ENCODE measurements around the gene CLCN1.

CLCN1 gene

GRCh38 chr7:143316492-143316891, 581 bp downstream of the CLCN1 start:
- no peaks in the 10 kb centered on the region for H3K9me2 ChIP-seq (ENCODE audit: low read depth, low read length)
- no peak overlapping the region for H3K27ac ChIP-seq (ENCODE audit: low read depth, low read length, poor library complexity, severe bottlenecking)
- H3F3A ChIP-seq (ENCODE audit: insufficient read depth, low read length) = no peaks in the 10 kb centered on the region
- H3K4me2 ChIP-seq (ENCODE audit: low read length) = no peak overlapping the region
- no peaks in the 10 kb centered on the region for H3K4me1 ChIP-seq (ENCODE audit: insufficient read depth, low read length, severe bottlenecking)
- H3K36me3 ChIP-seq (ENCODE audit: insufficient read depth, low read length) = no peaks in the 10 kb centered on the region
- no peak overlapping the region for H3K9ac ChIP-seq (ENCODE audit: low read length)
- H3K79me2 ChIP-seq (ENCODE audit: insufficient read depth, low read length) = no peaks in the 10 kb centered on the region
- no peak for TF ChIP-seq EZH2 (IDR thresholded peaks at IDR 0.05; ENCODE audit: borderline replicate concordance, low read length)
- TF ChIP-seq, protein P1, sequence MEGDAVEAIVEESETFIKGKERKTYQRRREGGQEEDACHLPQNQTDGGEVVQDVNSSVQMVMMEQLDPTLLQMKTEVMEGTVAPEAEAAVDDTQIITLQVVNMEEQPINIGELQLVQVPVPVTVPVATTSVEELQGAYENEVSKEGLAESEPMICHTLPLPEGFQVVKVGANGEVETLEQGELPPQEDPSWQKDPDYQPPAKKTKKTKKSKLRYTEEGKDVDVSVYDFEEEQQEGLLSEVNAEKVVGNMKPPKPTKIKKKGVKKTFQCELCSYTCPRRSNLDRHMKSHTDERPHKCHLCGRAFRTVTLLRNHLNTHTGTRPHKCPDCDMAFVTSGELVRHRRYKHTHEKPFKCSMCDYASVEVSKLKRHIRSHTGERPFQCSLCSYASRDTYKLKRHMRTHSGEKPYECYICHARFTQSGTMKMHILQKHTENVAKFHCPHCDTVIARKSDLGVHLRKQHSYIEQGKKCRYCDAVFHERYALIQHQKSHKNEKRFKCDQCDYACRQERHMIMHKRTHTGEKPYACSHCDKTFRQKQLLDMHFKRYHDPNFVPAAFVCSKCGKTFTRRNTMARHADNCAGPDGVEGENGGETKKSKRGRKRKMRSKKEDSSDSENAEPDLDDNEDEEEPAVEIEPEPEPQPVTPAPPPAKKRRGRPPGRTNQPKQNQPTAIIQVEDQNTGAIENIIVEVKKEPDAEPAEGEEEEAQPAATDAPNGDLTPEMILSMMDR (IDR thresholded peaks at IDR 0.05; ENCODE audit: low read length) = no peak
- H3K27me3 ChIP-seq (ENCODE audit: insufficient read depth, low read length) = no peaks in the 10 kb centered on the region
- no peaks in the 10 kb centered on the region for H3K9me3 ChIP-seq (ENCODE audit: low read length)
- no peak overlapping the region for H3K4me3 ChIP-seq (ENCODE audit: low read depth, low read length, poor library complexity, severe bottlenecking)
- H4K20me1 ChIP-seq (ENCODE audit: insufficient read depth, low read length) = no peaks in the 10 kb centered on the region
- H2AFZ ChIP-seq (ENCODE audit: low read length) = no peak overlapping the region

GRCh38 chr7:143318661-143319060, 2.8 kb downstream of the CLCN1 start:
- Histone ChIP-seq H3K4me1 (ENCODE audit: insufficient read depth, low read length, severe bottlenecking) (no peaks in the 10 kb centered on the region), H3K27ac (ENCODE audit: low read depth, low read length, poor library complexity, severe bottlenecking) (no peak overlapping the region), H3K9me3 (ENCODE audit: low read length) (no peaks in the 10 kb centered on the region), H3K36me3 (ENCODE audit: insufficient read depth, low read length) (no peaks in the 10 kb centered on the region), H3K4me2 (ENCODE audit: low read length) (no peak overlapping the region), H4K20me1 (ENCODE audit: insufficient read depth, low read length) (no peaks in the 10 kb centered on the region), H2AFZ (ENCODE audit: low read length) (no peak overlapping the region), H3F3A (ENCODE audit: insufficient read depth, low read length) (no peaks in the 10 kb centered on the region), H3K4me3 (ENCODE audit: low read depth, low read length, poor library complexity, severe bottlenecking) (no peak overlapping the region), H3K79me2 (ENCODE audit: insufficient read depth, low read length) (no peaks in the 10 kb centered on the region), H3K27me3 (ENCODE audit: insufficient read depth, low read length) (no peaks in the 10 kb centered on the region), H3K9me2 (ENCODE audit: low read depth, low read length) (no peaks in the 10 kb centered on the region), H3K9ac (ENCODE audit: low read length) (no peak overlapping the region)
- no peak for TF ChIP-seq EZH2 (IDR thresholded peaks at IDR 0.05; ENCODE audit: borderline replicate concordance, low read length)
- TF ChIP-seq, protein P1 (IDR thresholded peaks at IDR 0.05; ENCODE audit: low read length) = no peak

- TF ChIP-seq EZH2 (IDR thresholded peaks at IDR 0.05; ENCODE audit: borderline replicate concordance, low read length) = no peak
- TF ChIP-seq, protein P1 (IDR thresholded peaks at IDR 0.05; ENCODE audit: low read length) = no peak
- H3K27ac ChIP-seq (ENCODE audit: low read depth, low read length, poor library complexity, severe bottlenecking) = no peak overlapping the region
- no peaks in the 10 kb centered on the region for H3K79me2 ChIP-seq (ENCODE audit: insufficient read depth, low read length)
- H2AFZ ChIP-seq (ENCODE audit: low read length) = no peak overlapping the region
- H3K4me3 ChIP-seq (ENCODE audit: low read depth, low read length, poor library complexity, severe bottlenecking) = no peak overlapping the region
- no peaks in the 10 kb centered on the region for H3F3A ChIP-seq (ENCODE audit: insufficient read depth, low read length)
- no peaks in the 10 kb centered on the region for H3K27me3 ChIP-seq (ENCODE audit: insufficient read depth, low read length)
- no peak overlapping the region for H3K9ac ChIP-seq (ENCODE audit: low read length)
- no peaks in the 10 kb centered on the region for H3K9me2 ChIP-seq (ENCODE audit: low read depth, low read length)
- no peaks in the 10 kb centered on the region for H3K36me3 ChIP-seq (ENCODE audit: insufficient read depth, low read length)
- H3K4me2 ChIP-seq (ENCODE audit: low read length) = no peak overlapping the region
- H3K9me3 ChIP-seq (ENCODE audit: low read length) = no peaks in the 10 kb centered on the region
- H3K4me1 ChIP-seq (ENCODE audit: insufficient read depth, low read length, severe bottlenecking) = no peaks in the 10 kb centered on the region
- no peaks in the 10 kb centered on the region for H4K20me1 ChIP-seq (ENCODE audit: insufficient read depth, low read length)
Observed at GRCh38 chr7:143320620-143321019, 4.7 kb downstream of the CLCN1 start.
